ENCODE measurements around the gene IL17RA.

The IL17RA gene

GRCh38 chr22:17106161-17106784 is 21.5 kb downstream of the IL17RA start:
- no peak for FAIRE-seq

- no peak for FAIRE-seq
Measured at GRCh38 chr22:17106785-17107546, 22.2 kb downstream of the IL17RA start.

GRCh38 chr22:17107547-17107810 is 22.7 kb downstream of the IL17RA start:
- FAIRE-seq: no peak

- no peak for FAIRE-seq
Measured at GRCh38 chr22:17108256-17109112, 23.7 kb downstream of the IL17RA start.

GRCh38 chr22:17109113-17109865 is 24.5 kb downstream of the IL17RA start:
- no peak for FAIRE-seq

GRCh38 chr22:17109976-17110375 is 25.2 kb downstream of the IL17RA start:
- FAIRE-seq: no peak

GRCh38 chr22:17110791-17111550 is 26.2 kb downstream of the IL17RA start:
- FAIRE-seq: no peak

- no peak for FAIRE-seq
Measured at GRCh38 chr22:17112491-17113042, 27.8 kb downstream of the IL17RA start.

- no peak for FAIRE-seq
Measured at GRCh38 chr22:17113600-17113999, 28.8 kb downstream of the IL17RA start.

GRCh38 chr22:17114173-17114897 is 29.5 kb downstream of the IL17RA start:
- no peak for FAIRE-seq

- no peak for FAIRE-seq
Measured at GRCh38 chr22:17114898-17115235, 30.1 kb downstream of the IL17RA start.

- FAIRE-seq: no peak
Measured at GRCh38 chr22:17115236-17115635, 30.4 kb downstream of the IL17RA start.

GRCh38 chr22:17115945-17116565 is 31.3 kb downstream of the IL17RA start:
- no peak for FAIRE-seq

- FAIRE-seq: no peak
Measured at GRCh38 chr22:17116572-17117330, 32.0 kb downstream of the IL17RA start.

- FAIRE-seq: no peak
Measured at GRCh38 chr22:17117400-17117799, 32.6 kb downstream of the IL17RA start.

- no peak for FAIRE-seq
Measured at GRCh38 chr22:17117890-17118289, 33.1 kb downstream of the IL17RA start.

- FAIRE-seq: no peak
Measured at GRCh38 chr22:17118342-17118741, 33.5 kb downstream of the IL17RA start.

- FAIRE-seq: no peak
Measured at GRCh38 chr22:17119481-17120202, 34.8 kb downstream of the IL17RA start.

GRCh38 chr22:17120281-17120680 is 35.5 kb downstream of the IL17RA start:
- FAIRE-seq: no peak

All from islet of Langerhans (tissue), 1 donor.